HG03571 (cell line): ENCODE results near the gene PDE6D.
"Not testable (repeated sequence)": the region's sequence is repeated elsewhere in the genome, so short reads cannot be mapped to it uniquely, and the experiment has no call there.

Source experiments
- ATAC-seq: cut with Tn5 transposase; IDR thresholded peaks from one replicate; pipeline ENCODE4 v1.9.1; 2021; ENCODE audit not compliant: unreplicated experiment

PDE6D gene

GRCh38 chr2:231780123-231780908, 766 bp downstream of the PDE6D start:
- no peak for ATAC-seq

DNA sequence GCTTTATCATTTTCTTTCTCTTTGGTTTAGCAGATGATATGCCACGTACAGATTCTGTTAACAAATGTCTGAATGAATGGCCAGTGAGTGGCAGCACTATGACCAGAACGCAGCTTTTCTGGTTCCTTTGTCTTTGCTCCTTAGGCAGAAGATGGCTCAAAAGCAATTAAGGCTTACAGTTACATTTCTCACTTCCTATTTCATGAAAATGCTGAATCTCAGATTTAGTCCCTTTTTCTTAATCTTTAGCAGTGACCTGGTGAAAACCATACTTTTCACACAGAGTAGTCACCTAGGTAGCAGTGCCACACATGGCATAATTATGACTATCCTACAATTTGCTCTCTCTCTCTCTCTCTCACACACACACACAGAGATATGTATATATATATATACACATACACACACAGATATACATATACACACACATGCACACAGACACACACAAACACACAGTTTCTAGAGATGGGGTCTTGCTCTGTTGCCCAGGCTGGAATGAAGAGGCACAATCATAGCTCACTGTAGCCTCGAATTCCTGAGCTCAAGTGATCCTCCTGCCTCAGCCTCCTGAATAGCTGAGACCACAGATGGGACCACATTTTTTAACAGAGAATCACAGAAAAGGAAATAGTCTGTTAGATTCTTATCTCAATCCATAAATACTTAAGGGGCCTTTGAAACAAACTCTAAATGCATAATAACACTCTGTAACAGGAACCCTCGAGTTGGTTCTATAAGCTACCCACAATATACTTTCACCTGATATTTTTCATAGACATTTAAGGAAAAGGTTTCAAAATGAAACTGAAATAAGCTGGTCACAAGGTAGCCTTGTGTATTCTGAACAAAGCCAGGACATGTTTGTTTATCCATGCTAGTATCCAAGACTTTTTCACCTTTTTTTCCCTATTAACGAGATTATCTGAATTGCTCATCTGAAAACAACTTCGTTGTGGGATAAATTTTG, 11.6 kb downstream of the PDE6D start:
- no peak for ATAC-seq

DNA sequence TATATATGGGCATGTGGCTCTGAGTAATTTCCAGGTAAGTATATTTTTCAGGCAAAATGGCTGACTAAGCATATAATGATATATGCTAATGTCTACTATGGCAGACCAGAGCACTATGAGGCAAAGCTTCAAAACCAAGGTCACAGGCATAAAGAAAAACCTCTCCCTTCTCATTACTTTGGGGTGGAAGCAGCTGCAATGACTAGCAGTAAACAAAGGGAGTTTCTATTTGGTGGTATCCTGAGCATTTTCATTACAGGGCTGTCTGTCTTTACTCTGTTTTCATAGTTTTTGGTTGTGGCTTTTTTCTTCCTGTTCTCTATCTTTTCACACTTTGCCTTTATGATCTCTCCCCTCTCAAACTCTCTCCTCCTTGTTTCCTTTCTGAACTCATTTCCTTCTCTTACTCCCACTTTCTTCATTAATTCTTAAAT, 15.6 kb downstream of the PDE6D start:
- no peak for ATAC-seq

DNA sequence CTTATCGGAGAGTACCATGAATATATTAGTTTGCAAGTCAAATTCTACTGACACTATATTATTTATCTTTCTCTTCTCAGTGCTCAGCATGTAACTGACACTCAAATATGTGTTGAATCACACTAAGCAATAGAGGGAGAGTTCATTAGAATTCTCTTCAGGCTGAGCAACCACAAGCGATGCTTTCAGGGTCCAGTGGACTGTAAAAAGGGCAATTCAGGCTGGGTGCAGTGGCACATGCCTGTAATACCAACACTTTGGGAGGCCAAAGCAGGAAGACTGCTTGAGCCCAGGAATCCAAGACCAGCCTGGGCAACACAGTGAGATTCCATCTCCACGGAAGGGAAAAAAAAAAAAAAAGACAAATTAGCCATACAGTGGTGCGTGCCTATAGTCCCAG, 16.3 kb downstream of the PDE6D start:
- ATAC-seq, result no peak

DNA sequence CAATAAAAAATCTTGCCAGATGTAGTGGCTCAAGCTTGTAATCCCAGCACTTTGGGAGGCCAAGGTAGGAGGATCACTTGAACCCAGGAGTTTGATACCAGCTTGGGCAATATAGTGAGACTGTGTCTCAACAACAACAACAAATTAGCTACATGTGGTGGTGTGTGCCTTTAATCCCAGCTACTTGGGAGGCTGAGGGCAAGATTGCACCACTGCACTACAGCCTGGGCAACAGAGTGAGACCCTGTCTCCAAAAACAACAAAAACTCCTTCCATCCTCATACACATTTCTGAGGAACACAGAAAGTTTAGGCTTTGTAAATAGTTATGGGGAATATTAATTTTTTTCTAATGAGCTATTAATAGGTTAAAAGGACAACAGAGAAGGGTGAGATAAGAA, 17.0 kb downstream of the PDE6D start:
- ATAC-seq, result no peak

GRCh38 chr2:231761735-231762134, 19.3 kb downstream of the PDE6D start:
- no peak for ATAC-seq

DNA sequence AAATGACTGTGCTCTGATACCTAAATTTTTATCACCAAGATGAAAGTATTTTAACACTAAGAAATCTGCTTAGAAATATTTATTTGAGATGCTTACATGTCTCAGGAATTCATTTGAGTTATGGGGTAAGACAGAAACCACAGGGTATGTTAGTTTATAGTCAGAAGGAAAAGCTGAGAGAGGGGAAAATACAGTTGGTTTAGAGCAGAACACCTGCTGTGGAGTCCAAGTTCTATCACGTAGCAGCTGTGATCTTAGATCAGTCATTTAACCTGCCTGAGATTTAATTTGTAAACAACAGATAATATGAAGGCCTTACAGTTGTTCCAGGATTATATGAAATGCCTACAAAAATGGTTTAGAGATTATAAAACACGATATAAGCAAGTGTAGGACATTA, 29.0 kb downstream of the PDE6D start:
- no peak for ATAC-seq

DNA sequence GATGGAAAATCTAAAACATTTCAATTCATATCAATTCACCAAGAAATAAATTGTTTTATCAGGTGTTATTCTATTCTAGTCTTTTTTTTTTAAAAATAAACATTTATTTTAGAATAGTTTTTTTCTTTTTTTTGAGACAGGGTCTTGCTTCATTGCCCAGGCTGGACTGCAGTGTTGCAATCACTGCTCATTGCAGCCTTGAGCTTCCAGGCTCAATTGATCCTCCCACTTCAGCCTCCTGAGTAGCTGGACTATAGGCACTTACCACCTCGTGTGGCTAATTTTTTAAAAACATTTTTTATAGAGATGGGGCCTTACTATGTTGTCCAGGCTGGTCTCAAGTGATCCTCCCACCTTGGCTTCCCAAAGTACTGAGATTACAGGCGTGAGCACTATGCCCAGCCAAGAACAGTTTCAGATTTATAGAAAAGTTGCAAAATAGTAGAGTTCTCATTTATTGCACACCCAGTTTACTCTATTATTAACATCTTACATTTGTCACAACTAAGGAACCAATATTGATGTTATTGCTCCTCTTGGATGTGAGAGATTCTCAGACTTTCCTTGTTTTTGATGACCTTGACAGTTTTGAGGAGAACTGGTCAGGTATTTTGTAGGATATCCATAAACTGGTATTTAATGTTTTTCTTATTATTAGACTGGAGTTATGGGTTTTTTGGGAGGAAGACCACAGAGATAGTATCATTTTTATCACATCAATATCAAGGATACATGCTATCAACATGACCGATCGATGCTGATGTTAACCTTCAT, 29.9 kb downstream of the PDE6D start:
- no peak for ATAC-seq

DNA sequence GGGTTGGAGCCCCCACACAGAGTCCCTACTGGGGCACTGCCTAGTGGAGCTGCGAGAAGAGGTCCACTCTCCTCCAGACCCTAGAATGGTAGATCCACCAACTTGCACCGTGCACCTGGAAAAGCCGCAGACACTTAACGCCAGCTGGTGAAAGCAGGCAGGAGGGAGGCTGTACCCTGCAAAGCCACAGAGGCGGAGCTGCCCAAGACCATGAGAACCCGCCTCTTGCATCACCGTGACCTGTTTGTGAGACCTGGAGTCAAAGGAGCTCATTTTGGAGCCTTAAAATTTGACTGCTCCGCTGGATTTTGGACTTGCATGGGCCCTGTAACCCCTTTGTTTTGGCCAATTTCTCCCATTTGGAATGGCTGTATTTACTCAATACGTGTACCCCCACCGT, 32.1 kb downstream of the PDE6D start:
- ATAC-seq, result not testable (repeated sequence)

GRCh38 chr2:231748153-231748896, 32.8 kb downstream of the PDE6D start:
- ATAC-seq, result not testable (repeated sequence)

GRCh38 chr2:231745303-231746038, 35.6 kb downstream of the PDE6D start:
- no peak for ATAC-seq

DNA sequence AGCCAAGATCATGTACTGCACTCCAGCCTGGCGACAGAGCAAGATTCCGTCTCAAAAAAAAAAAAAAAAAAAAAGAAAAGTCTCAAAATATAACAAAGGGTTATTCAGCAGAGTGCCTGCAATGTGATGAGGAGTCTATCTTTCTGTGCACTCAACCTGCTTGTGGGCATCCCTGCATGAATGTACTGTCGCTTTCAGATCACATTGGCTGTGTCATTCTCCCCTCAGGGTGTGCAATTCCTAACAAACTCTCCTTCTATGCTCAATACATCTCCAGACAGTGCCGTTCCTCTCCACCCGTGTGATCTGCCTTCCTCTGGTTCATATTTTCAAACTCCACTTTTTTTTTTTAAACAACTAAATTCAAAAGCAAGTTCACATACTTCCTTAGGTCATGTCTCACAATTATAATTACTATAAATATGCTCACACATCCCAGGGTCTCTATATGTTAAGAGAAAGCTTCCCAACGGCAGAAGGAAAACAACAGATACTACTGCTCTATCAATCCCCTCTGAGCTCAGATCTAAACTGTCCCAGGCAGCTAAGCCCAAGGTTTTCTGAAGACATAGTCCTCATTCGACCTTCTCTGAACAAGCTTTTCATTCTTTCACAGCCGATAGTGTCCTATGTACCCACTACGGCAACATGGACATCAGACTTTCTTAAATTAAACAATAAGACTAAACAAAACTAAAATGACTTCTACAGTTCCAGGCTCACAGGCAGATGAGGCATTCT, 37.5 kb downstream of the PDE6D start:
- no peak for ATAC-seq

DNA sequence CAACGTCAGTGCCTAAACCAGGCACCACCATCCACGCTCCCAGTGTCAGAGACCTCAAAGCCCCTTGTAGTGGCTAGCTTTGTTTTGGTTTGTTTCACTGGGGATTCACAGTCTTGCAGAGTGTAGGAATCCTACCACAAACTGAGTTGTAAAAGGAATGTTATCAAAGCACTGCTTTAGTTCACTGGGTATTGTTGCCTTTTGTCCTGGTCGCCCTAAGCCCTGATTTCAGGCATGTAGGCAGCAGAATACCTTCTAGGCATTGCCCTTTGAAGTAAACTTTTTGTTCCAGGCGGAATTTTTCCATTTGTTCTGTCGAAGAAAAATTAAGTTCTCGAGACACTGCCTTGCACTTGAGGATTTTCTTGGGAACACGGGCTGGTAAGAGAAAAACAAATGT, 43.3 kb downstream of the PDE6D start:
- ATAC-seq, result no peak

- ATAC-seq, result no peak
These were observed 48.5 kb downstream of the PDE6D start for GRCh38 chr2:231732604-231733003.

- no peak for ATAC-seq
These were observed 53.5 kb downstream of the PDE6D start for GRCh38 chr2:231727621-231728020.

GRCh38 chr2:231726276-231726675, 54.8 kb downstream of the PDE6D start:
- ATAC-seq, result no peak

DNA sequence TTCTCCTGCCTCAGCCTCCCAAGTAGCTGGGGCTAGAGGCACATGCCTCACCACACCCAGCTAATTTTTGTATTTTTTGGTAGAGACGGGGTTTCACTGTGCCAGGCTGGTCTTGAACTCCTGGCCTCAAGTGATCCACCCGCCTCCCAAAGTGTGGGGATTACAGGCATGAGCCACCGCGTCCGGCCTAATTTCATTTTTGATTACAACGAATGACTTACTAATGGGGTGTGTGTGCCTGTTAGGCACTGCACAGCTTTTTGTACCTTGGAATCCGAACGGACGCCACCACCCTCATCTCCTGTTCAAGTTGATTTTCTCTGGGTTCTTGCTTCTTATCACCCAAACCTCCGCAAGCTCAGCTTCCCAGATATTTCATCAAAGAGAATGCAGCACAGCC, 55.6 kb downstream of the PDE6D start:
- ATAC-seq, result no peak

DNA sequence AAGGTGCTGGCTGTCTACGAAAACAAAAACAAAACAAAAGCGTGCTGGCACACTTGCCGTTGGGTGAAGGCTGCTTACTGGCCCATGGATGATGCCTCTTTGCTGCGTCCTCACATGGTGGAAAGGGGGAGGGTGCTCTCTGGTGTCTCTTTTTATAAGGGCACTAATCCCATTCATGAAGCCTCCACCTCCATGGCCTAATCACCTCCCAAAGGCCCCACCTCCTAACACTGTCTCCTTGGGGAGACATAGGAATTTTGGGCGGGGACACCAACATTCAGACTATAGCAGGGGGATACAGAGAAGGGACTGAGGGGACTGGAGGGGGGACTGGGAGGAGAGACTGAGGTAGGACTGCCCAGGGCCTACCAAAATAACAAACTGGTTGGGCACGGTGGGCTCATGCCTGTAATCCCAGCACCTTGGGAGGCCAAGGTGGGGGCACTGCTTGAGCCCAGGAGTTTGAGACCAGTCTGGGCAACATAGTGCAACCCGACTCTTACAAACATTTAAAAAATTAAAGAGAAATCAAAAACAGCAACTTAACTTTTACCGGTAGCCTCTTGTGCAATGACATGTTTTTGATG, 58.3 kb downstream of the PDE6D start:
- ATAC-seq, result no peak
